GM20000 (cell line): Measurements from ENCODE around the gene BANF2.

Source experiments
- DNase-seq: peaks from one replicate; pipeline ENCODE4 v3.0.0; 2012; ENCODE audit warnings: low spot score
- CTCF ChIP-seq: IDR thresholded peaks from 2 replicates; pipeline ENCODE4 v1.5.1; 2012; ENCODE audit warnings: mild to moderate bottlenecking, control low read depth; ENCODE audit errors: extremely low read depth, missing control alignments

The BANF2 gene

DNA sequence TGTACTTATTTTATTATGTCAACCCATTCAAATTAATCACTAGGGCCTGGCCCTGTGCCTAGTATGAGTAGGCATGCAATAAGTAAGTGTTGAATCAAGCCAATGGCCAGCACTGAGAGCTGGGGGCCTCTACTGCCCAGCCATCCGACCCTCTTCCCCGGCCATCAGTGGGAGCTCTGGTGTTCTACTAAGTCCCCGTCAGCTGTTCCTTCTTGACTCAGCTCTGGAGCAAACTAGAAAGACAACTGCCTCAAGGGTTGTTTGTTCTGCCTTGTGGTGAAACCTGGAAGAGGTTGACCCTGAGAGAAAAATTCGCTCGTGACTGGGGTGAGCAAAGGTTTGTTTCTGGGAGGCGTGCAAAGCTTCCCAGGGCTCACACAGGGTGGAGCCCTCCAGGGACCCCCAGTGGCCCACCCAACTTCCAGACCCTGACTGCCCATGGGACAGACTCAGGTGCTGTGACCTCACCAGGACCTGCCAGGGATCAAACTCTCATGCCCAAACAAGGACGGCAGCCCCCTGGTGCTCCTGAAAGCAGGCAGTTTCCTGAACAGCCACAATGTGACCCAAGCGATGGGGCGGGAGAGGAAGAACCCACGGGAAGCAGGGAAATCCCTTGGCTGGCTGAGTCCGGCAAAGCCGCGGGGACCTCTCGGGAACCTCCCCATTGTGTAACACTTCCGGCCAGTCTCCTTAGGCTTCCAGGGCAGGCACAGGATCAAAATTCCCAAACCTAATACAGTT lies 50.4 kb downstream of the BANF2 start:
- no peak for DNase-seq
- no peak for TF ChIP-seq CTCF

GRCh38 chr20:17750722-17751045 lies 50.9 kb downstream of the BANF2 start:
- no peak for TF ChIP-seq CTCF
- no peak for DNase-seq

DNA sequence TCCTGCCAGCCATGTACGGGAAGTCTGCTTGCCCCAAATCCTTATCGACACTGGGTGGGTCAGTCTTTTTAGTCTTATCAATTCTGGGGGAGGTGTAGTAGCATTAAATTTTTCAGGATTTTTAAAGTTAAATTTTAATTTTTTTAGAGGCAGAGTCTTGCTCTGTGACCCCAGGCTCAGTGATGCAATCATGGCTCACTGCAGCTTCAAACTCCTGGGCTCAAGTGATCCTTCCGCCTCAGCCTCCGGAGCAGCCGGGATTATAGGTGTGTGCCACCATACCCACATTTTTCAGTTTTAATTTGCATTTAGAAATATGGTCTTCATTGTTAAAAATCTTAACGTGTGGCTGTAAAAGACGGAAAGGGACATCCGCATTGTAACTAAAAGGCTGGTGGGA lies 51.9 kb downstream of the BANF2 start:
- TF ChIP-seq CTCF, result no peak
- DNase-seq, result no peak

GRCh38 chr20:17752459-17752858 lies 52.7 kb downstream of the BANF2 start:
- no peak for TF ChIP-seq CTCF

DNA sequence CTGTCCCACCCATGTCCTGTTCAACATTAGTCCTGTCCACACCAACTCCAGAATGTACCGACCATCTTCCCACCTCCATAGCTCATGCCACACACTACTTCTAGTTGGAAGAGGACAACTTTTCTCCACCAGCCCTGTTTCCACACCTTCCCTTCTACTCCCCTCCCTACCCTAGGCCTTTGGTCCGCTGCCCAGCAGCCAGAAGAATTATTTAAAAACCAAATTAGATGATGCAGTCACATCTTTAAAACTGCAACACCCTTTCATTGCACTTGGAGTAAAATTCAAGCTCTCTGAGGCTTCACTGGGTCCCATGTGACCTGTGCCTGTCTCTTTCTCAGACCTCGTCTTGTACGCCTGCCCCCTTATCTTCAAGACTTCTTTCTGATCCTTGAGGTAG lies 53.8 kb downstream of the BANF2 start:
- DNase-seq, result no peak
- TF ChIP-seq CTCF, result no peak

More at GRCh38 chr20:17752459-17752858, 52.7 kb downstream of the BANF2 start:
- DNase-seq, result no peak

DNA sequence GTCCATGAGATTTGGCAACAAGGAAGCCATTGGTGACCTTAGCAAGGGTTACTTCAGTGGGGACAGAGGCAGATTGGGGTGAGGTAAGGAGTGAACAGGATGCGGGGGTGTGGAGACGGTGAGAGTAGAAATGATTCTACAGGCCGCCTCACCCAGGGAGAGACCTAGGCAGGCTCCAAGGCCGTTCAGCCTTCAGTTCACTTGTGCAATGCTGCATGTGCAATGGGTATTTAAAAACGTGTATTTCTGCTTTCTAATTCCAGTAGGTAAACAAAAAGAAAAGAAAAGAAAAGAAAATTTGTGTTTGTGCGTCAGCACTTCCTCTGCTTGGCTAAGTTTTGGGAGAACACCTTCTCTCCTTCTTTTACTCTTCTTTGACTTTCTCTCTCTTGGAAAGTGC lies 56.8 kb downstream of the BANF2 start:
- DNase-seq, result no peak
- no peak for TF ChIP-seq CTCF

DNA sequence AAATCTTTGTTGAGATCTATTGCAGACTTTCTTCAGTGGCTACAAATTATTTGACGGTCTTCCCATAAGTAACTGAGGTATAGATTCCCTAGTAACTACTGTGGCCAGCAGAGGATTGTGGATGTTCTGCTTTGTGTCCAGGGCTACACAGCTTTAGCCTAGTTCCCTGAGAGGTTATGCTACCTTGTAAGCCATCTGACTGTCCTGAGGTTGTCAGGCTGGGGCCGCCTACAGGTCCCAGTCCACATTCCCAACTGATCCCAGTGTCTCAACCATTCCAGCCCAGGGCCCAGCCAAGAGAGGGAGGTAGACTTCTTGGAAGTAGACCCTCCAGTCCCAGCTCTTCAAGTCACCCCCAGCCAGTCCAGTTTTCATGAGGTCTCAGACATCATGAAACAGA lies 57.7 kb downstream of the BANF2 start:
- TF ChIP-seq CTCF, result no peak
- no peak for DNase-seq
